NCI-H146 treated with DMSO at 0.1 percent for 48 hours (cell line): ENCODE results near the gene AK9.
A peak's percentile ranks its signal among the peaks of the same experiment; 100 is the strongest.
"Not testable (repeated sequence)": the region's sequence is repeated elsewhere in the genome, so short reads cannot be mapped to it uniquely, and the experiment has no call there.

Experiments used
- DNase-seq: peaks from one replicate; lab custom pipeline; 2025; ENCODE audit not compliant: unreplicated experiment; lab: John Stamatoyannopoulos, UW

The AK9 gene

GRCh38 chr6:109482905-109483734, 207.9 kb downstream of the AK9 start, which contains the start of gene ZBTB24:
TSS of gene ZBTB24 (minus strand) at chr6:109483219. CDS start at chr6:109482026, 1,193 bp downstream.
- DNase-seq, result peak; percentile 87

GRCh38 chr6:109480993-109481480, 210.0 kb downstream of the AK9 start:
- DNase-seq, result no peak

GRCh38 chr6:109478841-109479624, 212.0 kb downstream of the AK9 start:
- DNase-seq, result no peak

- no peak for DNase-seq
These were observed 212.7 kb downstream of the AK9 start for GRCh38 chr6:109478222-109478805.

GRCh38 chr6:109477725-109478124, 213.3 kb downstream of the AK9 start:
- no peak for DNase-seq

- no peak for DNase-seq
These were observed 213.8 kb downstream of the AK9 start for GRCh38 chr6:109477184-109477583.

- no peak for DNase-seq
These were observed 215.4 kb downstream of the AK9 start for GRCh38 chr6:109475625-109476024.

GRCh38 chr6:109474995-109475394, 216.0 kb downstream of the AK9 start:
- no peak for DNase-seq

GRCh38 chr6:109473120-109473519, 217.9 kb downstream of the AK9 start:
- DNase-seq, result no peak

- DNase-seq, result no peak
These were observed 218.6 kb downstream of the AK9 start for GRCh38 chr6:109472132-109472995.

GRCh38 chr6:109471105-109471810, 219.7 kb downstream of the AK9 start:
- DNase-seq, result no peak

- DNase-seq, result no peak
These were observed 221.3 kb downstream of the AK9 start for GRCh38 chr6:109469591-109470189.

- DNase-seq, result no peak
These were observed 223.3 kb downstream of the AK9 start for GRCh38 chr6:109467696-109468095.

- DNase-seq, result no peak
These were observed 224.6 kb downstream of the AK9 start for GRCh38 chr6:109466212-109466923.

GRCh38 chr6:109465772-109466171, 225.2 kb downstream of the AK9 start:
- peak; percentile 20 for DNase-seq

GRCh38 chr6:109461733-109462526, 229.1 kb downstream of the AK9 start:
- DNase-seq, result no peak

GRCh38 chr6:109461205-109461604, 229.8 kb downstream of the AK9 start:
- DNase-seq, result not testable (repeated sequence)

GRCh38 chr6:109460161-109460829, 230.7 kb downstream of the AK9 start:
- no peak for DNase-seq
